Sigmoid colon (tissue), 4 donors: ENCODE results near the gene ABHD12B.

Experiments
- EP300 ChIP-seq, 4 donors: sonication (generic); formaldehyde crosslinking; IDR thresholded peaks; one replicate each; pipeline ENCODE4 v1.6.1; 2017; ENCODE audit warnings: antibody characterized with exemption in 4 of 4
- POLR2A ChIP-seq, 2 donors: fragments of 450-650 bp; IDR thresholded peaks; one replicate each; pipeline ENCODE4 v1.6.1; 2016; ENCODE audit warnings: antibody characterized with exemption in 2 of 2, mild to moderate bottlenecking in 2 of 2, moderate library complexity in 2 of 2
- TF ChIP-seq, protein P1 (sequence below), 4 experiments: fragments of 450-650 bp in 3 of 4; fragments of 200-600 bp in 1 of 4; IDR thresholded peaks; one replicate each; pipeline ENCODE4 v1.5.1; 2016 to 2019; ENCODE audit warnings: antibody characterized with exemption in 4 of 4, mild to moderate bottlenecking in 3 of 4, moderate library complexity in 2 of 4

DNA sequence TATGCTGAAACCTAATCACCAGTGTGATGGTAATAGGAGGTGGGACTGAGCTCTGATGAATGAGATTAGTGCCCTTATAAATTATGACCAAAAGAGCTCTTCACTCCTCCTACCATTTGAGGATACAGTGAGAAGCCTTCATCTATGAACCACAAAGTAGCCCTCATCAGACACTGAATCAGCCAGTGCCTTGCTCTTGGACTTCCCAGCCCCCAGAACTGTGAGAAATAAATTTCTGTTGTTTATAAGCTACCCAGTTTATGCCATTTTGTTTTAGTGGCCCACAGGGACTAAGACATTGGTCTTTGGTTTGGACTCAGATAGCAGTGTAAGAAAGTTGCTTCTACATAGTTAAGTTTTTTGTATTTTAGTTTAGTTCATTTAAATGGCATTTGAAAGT, 32.9 kb downstream of the ABHD12B start:
- TF ChIP-seq POLR2A (IDR thresholded peaks at IDR 0.05) (no peak), EP300 (IDR thresholded peaks at IDR 0.05) (no peak)
- TF ChIP-seq, protein P1, sequence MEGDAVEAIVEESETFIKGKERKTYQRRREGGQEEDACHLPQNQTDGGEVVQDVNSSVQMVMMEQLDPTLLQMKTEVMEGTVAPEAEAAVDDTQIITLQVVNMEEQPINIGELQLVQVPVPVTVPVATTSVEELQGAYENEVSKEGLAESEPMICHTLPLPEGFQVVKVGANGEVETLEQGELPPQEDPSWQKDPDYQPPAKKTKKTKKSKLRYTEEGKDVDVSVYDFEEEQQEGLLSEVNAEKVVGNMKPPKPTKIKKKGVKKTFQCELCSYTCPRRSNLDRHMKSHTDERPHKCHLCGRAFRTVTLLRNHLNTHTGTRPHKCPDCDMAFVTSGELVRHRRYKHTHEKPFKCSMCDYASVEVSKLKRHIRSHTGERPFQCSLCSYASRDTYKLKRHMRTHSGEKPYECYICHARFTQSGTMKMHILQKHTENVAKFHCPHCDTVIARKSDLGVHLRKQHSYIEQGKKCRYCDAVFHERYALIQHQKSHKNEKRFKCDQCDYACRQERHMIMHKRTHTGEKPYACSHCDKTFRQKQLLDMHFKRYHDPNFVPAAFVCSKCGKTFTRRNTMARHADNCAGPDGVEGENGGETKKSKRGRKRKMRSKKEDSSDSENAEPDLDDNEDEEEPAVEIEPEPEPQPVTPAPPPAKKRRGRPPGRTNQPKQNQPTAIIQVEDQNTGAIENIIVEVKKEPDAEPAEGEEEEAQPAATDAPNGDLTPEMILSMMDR (IDR thresholded peaks at IDR 0.05), result no peak
